Kidney tubule cell (primary cell): Measurements from ENCODE around the gene CSHL1.
A peak's percentile ranks its signal among the peaks of the same experiment; 100 is the strongest.
"Not testable (repeated sequence)": the region's sequence is repeated elsewhere in the genome, so short reads cannot be mapped to it uniquely, and the experiment has no call there.

ENCODE experiments used
- DNase-seq: peaks from one replicate; pipeline ENCODE4 v3.0.0-alpha.2; 2018; ENCODE audit warnings: low spot score

The CSHL1 gene

DNA sequence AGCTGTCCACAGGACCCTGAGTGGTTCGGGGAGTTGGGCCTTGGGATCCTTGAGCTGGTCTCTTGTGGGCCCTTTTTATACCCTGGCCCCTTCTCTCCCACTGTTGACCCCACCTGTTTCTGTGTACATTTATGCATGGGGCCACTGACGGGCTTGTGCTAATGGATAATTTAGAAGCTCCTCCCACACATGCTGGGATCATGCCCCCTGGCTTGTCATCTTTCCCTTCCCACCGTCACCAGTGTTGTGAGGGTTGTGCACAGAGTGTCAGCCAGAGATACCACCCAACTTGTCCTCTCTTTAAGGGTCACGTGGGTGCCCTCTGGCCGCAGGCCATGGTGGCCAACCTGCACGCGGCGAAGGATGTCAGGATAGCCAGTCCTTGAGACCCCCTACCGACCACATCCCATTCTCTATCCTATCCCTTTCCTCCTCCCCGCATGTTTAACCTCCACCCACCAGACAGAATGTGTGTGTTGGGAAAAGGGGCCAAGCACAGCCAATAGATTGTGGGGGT, 7.8 kb upstream of the CSHL1 start, which contains the start of gene GH1:
GH1 (minus strand) TSS at position 51 of the 517 bp plus-strand sequence. CDS start 63 bp downstream, outside the sequence.
- DNase-seq = not testable (repeated sequence)

DNA sequence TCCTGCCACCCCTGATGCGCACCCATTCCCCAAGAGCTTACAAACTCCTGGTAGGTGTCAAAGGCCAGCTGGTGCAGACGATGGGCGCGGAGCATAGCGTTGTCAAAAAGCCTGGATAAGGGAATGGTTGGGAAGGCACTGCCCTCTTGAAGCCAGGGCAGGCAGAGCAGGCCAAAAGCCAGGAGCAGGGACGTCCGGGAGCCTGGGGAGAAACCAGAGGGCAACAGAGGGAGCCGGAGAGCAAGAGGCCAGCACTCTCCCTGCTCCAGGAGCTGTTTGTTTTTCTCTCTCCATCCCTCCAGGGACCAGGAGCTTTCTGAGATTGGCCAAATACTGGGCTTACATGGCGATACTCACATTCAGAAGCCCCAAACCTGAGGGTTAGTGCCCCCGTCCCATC, 7.2 kb upstream of the CSHL1 start:
- no peak for DNase-seq

GRCh38 chr17:63917646-63918045, 6.6 kb upstream of the CSHL1 start:
- no peak for DNase-seq

- not testable (repeated sequence) for DNase-seq
Observed at GRCh38 chr17:63917206-63917605, 6.1 kb upstream of the CSHL1 start.

DNA sequence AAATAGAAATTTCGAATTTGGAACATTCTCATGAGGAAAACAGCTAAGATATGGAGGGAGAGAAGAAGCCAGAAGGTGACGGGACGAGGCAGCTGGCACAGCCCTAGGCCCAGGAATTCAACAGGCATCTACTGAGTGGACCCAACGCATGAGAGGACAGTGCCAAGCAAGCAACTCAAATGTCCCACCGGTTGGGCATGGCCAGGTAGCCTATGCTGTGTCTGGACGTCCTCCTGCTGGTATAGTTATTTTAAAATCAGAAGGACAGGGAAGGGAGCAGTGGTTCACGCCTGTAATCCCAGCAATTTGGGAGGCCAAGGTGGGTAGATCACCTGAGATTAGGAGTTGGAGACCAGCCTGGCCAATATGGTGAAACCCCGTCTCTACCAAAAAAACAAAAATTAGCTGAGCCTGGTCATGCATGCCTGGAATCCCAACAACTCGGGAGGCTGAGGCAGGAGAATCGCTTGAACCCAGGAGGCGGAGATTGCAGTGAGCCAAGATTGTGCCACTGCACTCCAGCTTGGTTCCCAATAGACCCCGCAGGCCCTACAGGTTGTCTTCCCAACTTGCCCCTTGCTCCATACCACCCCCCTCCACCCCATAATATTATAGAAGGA, 5.6 kb upstream of the CSHL1 start:
- no peak for DNase-seq

DNA sequence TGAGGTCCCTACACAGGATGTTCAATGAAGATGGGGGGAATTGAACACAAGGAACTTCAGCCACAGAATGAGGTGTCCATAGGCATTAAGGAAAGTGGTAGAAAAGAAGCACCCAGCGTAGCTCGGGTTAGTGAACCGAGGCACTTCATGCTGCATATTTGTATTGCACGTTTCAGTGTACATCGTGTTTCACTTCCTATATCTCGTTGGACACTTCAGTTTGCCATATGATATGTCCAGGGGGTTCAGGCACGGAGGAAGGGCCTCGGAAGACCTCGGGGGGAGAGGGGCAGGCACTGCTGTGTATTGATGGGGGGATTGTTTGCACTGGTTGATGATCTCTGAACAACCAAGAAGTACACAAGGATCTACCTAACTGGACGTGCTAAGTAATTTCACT, 4.7 kb upstream of the CSHL1 start:
- DNase-seq = not testable (repeated sequence)

DNA sequence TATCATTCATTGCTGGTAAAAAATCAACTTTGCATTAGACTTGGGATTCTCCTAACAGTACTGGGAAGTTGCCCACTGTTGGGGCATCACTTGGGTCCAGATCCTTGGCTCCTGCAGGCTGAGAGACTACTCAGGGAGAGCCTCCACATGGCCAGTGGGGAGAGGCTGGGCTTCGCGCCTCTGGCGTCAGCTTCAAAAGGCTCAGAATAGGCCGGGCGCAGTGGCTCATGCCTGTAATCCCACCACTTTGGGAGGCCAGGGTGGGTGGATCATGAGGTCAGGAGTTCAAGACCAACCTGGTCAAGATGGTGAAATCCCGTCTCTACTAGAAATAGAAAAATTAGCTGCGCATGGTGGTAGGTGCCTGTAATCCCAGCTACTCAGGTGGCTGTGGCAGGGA, 3.4 kb upstream of the CSHL1 start:
- no peak for DNase-seq

DNA sequence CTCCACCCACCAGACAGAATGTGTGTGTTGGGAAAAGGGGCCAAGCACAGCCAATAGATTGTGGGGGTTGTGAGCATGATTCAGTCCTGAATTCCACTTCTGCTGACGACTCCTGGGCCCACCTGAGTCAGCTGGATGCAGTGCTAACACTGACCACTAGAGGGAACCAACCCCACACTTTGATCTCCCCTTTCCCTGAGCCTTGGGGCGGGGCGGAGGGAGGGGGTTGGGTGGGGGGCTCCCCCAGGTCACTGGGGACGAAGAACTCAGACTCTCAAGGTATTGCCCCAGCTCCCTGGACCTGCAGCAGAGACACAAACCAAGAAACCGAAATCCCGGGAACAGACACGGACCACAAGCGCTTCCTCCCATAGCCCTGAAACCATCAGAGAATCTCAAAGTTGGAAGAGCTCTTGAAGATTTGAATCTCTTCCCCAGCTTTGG, 621 bp upstream of the CSHL1 start:
- DNase-seq = peak; percentile 42

DNA sequence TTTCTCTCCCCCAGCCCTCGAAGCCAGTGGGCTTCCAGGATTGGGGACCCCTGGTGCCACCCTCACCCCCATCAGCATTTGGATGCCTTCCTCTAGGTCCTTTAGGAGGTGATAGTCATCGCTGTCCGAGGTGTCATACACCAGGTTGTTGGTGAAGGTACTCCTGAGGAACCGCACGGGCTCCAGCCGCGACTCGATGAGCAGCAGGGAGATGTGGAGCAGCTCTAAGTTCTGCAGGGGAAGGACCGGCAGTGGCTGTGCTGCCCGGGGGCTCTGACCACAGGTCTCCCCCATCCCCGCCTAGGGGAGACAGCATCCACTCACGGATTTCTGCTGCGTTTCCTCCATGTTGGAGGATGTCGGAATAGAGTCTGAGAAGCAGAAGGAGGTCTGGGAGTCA, 962 bp downstream of the CSHL1 start:
- DNase-seq = no peak

DNA sequence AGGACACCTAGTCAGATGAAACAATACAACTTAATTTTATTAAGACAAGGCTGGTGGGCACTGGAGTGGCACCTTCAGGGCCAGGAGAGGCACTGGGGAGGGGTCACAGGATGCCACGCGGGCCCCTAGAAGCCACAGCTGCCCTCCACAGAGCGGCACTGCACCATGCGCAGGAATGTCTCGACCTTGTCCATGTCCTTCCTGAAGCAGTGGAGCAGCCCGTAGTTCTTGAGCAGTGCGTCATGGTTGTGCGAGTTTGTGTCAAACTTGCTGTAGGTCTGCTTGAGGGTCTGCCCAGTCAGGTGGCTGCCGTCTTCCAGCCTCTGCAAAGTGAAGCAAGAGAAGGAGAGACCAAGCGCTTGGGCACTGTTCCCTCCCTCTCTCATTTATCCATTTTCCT, 1.5 kb downstream of the CSHL1 start:
- DNase-seq = not testable (repeated sequence)

- not testable (repeated sequence) for DNase-seq
Observed at GRCh38 chr17:63907161-63907778, 3.8 kb downstream of the CSHL1 start.

DNA sequence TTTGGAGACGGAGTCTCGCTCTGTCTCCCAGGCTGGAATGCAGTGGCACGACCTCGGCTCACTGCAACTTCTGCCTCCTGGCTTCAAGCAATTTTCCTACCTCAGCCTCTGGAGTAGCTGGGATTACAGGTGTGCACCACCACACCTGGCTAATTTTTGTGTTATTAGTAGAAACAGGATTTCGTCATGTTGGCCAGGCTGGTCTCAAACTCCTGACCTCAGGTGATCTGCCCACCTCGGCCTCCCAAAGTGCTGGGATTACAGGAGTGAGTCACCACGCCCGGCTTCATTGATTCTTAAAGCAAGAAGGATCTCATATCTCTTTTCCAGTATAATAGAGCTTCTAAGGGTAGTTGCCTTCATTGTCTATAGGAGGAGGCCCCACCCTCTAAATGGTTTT, 6.3 kb downstream of the CSHL1 start:
- not testable (repeated sequence) for DNase-seq

GRCh38 chr17:63903787-63904201, 7.3 kb downstream of the CSHL1 start:
- peak; percentile 22 for DNase-seq

DNA sequence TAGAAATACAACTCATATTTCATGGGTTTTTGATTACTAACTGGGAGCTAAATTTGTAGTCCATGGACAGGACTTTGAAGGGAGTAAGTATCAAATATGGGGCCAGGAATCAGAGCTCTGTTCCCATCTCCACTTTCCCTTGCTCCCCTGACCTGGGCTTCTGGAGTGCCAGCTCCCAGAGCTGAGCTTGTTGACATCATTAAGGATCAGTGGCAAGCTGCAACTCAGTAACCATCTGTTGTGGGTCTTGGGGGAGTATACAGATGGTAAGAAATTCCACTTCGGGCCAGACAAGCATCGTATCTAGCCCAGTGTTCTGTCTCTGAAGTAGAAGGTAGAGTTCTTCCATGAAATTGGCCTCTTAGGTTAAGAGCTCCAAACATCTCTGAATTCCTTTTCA, 9.1 kb downstream of the CSHL1 start:
- not testable (repeated sequence) for DNase-seq

GRCh38 chr17:63898899-63899798, 11.9 kb downstream of the CSHL1 start:
- peak; percentile 51 for DNase-seq

- not testable (repeated sequence) for DNase-seq
Observed at GRCh38 chr17:63896524-63897354, 14.3 kb downstream of the CSHL1 start, which contains the start of gene CSH1. TSS of gene CSH1 (minus strand) at chr17:63896574. CDS start at chr17:63896511, 63 bp downstream.

- DNase-seq = not testable (repeated sequence)
Observed at GRCh38 chr17:63894821-63895220, 16.2 kb downstream of the CSHL1 start.

GRCh38 chr17:63894021-63894420, 17.0 kb downstream of the CSHL1 start:
- not testable (repeated sequence) for DNase-seq

DNA sequence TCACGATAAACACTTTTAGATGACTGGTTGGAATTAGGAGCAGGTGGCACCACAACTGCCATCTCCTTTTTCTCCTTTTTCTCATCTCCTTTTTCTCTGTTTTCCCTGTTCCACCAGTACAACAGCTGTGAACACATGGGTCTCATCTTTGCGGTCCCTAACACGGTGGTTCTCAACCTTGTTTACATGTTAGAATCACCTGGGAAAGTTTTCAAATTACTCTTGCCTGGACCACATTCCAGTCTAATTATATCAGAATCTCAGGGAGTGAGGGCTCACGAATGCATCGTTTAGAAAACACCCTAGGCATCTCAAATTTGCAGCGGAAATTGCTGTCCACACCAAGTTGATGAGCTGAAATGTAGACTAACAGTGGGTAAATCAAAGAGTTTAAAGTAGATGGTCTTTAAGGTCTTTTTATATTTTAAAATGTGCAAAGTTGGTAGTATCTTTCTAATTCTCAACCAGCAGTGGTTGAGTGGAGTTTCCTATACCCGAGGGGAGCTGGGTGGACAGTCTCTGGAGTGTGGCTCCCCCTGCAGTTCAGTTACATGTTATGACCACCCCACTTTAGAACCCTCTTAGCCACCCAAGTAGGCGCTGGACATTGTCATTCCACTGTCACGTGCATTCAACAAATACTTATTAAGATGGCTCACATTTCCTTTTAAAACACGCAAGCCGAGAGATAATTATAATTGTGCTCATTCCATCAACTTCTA, 18.6 kb downstream of the CSHL1 start:
- peak; percentile 20 for DNase-seq

DNA sequence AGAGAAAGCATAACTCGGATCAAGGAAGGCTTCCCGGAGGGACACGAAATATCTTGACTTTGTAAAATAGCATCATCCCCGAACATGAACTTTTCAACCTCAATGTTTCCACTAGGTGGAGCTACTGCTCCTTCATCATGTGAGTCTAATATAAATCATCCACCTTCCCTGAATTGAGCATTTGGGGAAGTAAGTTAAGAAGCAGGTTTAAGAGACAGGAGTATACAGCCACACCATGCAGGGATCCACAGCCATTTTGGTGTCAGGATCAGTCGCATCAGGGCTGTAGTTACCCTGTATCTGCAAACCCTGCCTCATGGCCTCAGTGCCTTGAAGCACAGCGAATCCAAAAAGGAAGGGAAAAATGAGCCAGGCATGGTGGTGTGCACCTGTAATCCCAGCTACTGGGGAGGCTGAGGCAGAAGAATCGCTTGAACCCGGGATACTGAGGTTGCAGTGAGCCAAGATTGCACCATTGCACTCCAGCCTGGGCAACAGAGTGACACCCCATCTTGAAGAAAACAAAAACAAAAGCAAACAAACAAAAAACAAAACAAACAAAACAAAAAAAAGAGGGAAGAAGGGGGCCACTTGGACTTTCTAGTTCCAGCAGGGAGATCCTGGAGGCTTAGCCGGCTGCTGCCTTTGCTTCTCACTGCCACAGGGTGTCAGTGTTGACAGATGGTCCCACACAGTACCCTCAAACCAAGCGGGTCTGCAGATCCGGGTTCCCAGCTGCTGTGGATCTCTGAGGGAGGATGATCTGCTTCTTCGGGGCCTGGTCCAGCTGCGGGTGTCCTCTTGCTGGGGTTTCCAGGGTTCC, 21.8 kb downstream of the CSHL1 start:
- peak; percentile 43 for DNase-seq
